GM19240 (cell line): ENCODE data around the gene PSENEN.

Source experiments
- DNase-seq: peaks from one replicate; pipeline ENCODE4 v3.0.0; 2011; ENCODE audit warnings: low spot score; ENCODE audit not compliant: insufficient read length

Gene PSENEN, protein sequence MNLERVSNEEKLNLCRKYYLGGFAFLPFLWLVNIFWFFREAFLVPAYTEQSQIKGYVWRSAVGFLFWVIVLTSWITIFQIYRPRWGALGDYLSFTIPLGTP

DNA sequence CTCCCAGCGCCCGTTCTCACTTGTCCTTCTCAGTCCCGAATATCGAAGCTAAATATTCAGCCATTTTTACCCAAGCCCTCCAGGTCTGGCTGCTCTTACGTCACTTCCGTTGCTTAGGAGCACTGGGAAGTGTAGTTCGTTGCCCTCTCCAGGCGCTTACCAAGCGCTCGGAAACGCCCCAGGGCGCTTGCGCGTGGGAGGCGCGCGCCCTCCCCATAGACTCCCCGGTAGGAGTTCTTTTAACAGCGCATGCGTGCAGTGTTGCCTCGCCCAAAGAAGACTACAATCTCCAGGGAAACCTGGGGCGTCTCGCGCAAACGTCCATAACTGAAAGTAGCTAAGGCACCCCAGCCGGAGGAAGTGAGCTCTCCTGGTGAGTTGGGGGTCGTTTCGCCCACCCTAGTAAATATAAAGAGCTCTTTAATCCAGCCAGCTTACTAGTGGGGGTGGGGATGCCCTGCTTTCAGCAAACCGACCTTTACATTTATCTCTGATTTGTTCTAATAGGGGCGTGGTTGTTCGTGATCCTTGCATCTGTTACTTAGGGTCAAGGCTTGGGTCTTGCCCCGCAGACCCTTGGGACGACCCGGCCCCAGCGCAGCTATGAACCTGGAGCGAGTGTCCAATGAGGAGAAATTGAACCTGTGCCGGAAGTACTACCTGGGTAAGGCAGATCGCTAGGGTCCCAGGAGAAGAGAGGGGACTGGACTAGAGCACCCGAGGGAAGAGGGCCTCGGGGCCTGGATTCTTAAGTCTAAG, at the start of gene PSENEN, which contains the start of gene U2AF1L4:
Gene PSENEN (plus strand): TSS at position 324 of the 759 bp plus-strand sequence. CDS start 280 bp downstream, at position 604.
Gene U2AF1L4 (minus strand): TSS at position 91 of the 759 bp plus-strand sequence. CDS start 27 bp downstream, at position 64.
- peak; percentile 75 for DNase-seq

DNA sequence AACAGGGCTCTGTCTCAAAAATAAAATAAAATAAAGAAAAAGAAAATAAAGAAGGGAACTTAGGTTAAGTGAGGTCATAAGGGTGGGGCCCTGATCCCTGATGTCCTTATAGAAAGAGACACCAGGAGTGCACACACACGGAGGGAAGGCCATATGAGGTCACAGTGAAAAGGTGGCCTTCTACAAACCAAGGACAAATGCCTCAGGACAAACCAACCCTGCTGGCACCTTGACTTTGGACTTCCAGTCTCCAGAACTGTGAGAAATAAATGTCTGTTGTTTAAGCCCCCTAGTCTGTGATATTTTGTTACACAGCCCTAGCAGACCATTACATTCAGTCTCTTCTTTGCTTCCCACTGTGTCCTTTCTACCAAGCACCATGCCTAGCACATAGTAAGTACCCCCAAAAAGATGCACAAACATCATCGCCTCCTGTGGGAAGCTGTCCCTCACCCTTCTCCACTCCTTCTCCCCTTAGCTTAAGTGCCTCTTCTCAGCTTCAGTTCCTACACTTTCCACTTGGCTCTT, 49.5 kb upstream of the PSENEN start:
- DNase-seq, result no peak

DNA sequence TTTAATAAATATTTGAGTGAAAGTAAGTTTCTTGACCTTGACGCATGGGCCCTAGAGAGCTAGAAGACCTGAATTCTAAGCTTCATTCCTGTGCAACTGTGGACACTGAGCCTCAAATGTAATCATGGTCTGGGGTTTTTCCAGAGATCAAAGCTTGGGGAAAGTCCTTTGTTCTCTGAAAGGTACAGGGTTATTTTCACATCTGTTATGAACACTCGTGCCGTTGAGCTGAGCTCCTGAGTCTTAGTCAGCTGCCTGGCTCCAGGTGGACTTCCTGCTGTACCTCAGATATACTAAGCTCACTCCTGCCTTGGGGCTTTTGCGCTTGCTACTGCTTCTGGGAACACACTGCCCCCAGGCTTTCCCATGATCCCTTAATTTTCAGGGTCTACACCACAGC, 48.6 kb upstream of the PSENEN start:
- no peak for DNase-seq

DNA sequence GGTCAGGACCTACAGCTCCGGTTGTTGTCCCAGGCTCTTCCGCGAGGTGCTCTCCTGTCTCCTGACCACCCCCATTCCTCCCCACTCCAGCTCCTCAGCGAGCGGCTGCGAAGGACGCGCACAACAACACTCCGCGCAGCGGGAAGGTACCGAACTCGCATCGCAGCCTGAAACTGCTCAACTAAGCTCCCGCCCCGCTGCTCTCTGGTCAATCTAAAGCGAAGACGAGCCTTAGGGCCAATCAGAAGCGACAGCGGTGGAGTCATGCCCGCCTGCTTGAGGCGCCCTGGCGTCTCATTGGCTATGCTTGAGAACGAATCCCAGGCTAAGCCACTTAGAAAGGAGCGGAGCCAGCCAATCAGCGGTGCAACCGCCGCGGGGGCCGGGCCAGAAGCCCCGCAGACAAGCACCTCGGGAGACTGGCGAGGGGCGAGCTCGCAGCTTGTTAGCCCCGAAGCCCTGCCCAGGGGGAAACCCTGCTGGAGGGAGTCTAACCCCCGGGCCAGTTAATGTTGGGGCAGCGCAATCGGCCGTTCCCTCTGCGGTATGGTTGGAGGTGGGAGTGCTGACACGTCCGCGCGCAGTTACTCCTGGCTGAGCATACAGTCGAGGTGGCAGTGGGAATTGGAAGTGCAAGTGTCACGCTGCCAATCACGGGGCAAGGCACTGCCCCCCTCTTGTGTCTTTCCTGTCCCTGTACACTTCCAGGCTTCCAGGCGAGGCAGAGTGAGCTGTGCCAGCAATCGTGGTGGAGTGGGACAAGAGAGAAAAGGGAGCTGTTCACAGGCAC, 43.0 kb upstream of the PSENEN start:
- peak; percentile 72 for DNase-seq

DNA sequence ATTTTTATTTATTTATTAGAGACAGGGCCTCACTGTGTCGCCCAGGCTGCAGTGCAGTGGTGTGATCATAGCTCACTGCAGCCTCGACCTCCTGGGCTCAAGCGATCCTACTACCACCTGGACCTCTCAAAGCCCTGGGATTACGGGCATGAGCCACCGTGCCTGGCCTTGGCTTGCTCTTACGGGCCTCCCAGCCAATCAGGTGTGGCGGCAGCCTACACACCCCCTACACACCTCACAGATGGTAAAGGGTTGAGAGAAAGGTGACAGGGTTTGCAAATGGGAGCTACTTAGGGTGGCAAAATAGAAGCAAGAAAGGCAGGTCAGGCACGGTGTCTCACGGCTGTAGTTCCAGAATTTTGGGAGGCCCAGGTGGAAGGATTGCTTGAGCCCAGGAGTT, 42.1 kb upstream of the PSENEN start:
- DNase-seq, result no peak

DNA sequence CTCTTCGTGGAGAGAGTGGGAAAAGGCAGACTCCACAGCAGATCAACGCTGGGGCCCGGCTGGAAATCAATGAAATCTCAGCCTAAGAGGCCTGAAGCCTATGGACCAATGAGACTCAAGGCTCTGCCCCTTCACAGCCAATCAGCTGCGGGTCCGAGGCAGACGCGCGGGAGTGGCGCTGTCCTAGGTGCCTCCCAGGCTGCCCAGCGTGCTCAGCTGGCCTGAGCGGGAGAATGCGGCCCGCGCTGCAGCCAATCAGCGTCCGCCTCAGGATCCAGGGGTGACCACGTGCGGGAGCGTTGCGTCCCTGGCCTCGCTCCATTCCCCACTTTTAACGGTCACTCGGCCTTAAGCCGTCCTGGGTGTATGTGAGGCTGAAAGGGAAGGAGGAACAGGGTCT, 41.2 kb upstream of the PSENEN start, which contains the start of gene ZBTB32:
Gene ZBTB32 (plus strand): TSS at position 341 of the 400 bp plus-strand sequence. CDS start 10,069 bp downstream, outside the sequence.
- no peak for DNase-seq

DNA sequence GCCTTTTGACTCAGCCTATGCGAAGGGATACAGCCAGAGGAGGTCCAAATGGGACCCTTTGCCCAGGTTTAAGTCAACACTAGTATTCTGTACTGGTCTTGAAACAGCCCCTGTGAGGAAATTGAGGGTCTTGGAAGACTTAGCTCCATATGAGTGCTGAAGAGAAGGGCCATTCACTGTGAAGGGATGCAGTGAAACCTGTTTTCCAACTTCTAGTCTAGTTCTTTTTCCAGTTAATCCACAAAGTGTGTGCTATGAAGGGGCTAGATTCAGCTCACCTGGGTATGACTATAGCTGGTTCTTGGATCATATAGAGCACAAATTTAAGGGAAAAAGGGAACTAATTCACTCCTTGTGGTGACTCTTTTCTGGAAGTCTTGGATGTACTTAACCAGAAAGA, 37.1 kb upstream of the PSENEN start:
- no peak for DNase-seq

DNA sequence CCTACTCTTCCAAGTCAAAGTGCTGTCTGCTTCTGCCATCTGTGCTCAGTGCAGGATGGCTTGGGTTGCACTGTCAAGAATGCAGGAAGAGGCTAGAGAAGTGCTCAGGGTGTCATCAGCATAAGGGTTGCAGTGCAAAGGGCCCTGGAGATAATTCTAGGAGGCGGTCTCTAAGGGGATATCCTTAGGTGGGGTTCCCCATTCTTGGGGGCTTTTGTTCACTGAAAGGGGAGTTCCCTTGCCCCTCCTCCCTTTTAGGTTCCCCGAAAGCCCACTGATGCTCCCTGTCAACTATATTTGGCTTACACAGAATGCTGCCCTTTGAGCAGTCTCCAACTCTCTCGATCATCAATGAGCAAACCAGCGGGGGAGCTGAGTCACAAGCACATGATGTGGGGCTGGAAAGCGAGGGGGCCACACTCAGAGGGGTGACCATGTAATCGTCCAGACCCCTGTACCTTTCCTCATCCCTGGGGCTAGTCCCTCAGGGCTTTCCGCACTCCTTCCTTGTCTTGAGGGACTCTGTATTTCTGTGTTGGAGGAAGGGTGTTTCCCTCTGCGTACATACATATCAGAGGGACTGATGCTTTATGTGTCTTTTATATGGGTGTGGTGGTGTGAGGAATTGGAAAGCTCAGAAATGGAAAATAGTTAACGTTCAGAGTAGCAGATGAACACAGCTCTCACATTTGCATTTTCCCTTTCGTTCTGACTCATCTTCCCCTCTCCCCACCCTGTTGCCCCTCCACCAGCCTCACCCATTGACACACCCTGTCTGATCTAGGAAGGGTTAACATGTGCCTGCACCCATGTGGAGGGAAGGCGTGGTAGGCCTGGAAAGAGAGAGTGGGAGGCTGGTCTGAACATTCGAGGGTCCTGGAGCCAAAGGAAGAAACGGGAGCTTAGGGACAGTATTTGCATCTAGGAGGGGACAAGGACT, 34.4 kb upstream of the PSENEN start:
- no peak for DNase-seq

DNA sequence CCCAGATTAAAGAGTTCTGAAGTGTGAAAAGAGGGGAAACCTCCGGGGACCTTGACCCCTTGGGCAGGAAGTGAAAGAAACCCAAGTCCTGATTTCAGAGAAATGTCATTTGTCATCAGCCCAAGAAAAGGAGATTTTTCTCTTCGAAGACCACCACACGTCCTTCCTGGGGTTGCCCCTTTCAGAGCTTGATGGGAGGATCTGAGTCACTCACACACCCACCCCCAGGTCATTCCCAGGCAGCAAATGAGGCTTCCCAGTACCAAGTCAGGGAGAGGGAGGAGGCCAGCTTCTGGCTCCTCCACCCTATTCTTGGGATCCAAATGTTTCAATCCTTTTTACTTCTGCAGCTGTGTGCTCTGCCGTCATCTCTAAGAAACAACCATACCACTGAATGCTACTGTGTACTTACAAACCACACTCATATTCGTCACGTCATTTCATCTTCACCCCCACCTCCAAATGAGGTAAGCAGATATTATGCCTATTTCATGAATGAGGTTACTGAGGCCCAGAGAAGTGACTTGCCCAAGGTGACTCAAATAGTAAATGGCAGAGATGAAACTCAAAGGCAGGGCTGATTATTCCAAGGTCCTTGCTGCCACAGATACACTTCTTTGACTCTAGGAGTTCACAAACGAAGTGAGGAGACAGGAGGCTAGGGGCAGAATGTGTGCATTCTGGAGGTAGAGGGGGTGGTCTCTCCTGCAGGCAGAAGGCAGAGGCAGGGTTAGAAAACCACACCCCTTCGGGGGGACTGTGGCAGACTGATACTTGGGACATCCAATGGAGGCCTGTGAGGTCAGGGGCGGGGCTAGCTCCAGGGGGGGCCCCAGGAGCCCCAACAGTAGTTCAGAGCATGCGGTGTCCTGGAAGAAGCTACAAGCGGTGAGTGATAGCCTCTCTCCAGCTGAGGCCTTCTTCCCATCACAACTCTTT, 32.6 kb upstream of the PSENEN start:
- no peak for DNase-seq

DNA sequence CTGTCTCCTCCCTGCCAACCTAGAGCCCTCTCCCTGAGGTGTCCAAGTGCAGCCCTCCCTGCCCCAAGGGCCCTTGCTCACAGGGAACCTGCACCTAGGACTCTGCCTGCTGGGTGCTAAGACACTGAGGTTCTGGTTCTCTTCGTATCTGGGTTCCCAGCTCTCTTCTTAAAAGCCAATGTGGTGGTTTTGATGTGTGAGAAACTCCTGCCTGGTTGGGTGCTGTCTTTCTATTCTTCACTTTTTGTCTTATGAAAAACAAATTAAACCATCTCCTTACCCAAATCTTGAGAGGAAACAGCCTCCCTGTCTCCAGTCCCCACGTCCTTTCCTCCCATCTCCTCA, 32.0 kb upstream of the PSENEN start:
- DNase-seq, result no peak

DNA sequence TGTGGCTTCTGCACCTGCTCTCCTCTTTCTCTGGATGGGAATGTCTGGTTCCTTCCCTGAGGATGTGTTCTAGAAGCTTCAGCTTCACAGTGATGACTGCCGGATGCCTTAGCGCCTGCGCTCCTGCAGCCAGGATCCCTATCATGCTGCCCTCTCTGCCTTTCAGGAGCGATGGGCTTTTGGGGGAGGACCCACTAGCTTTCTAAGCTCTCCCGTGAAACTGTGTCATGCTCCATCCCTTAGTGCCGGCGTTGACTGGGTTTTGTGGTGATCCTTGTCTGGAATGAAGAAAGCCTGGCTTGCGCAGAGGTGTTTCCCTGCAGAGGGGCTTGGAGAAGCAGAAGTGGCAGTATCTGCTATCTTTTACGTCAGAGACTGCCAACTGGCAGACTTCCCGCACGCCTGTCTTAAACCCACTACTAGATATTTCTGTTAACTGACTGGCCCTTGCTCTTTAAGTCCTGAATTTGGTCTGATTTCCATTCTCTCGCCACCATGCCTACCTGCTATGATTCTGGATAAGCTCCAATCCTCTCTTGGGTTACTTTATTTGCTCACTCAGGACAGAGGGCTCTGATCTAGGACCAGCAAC, 31.5 kb upstream of the PSENEN start:
- no peak for DNase-seq

DNA sequence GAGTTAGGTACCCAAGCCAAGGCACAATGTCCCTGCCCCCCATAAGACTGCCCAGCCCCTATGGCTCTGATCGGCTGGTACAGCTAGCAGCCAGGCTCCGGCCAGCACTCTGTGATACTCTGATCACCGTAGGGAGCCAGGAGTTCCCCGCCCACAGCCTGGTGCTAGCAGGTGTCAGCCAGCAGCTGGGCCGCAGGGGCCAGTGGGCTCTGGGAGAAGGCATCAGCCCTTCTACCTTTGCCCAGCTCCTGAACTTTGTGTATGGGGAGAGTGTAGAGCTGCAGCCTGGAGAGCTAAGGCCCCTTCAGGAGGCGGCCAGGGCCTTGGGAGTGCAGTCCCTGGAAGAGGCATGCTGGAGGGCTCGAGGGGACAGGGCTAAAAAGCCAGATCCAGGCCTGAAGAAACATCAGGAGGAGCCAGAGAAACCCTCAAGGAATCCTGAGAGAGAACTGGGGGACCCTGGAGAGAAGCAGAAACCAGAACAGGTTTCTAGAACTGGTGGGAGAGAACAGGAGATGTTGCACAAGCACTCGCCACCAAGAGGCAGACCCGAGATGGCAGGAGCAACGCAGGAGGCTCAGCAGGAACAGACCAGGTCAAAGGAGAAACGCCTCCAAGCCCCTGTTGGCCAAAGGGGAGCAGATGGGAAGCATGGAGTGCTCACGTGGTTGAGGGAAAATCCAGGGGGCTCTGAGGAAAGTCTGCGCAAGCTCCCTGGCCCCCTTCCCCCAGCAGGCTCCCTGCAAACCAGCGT, 30.7 kb upstream of the PSENEN start:
- DNase-seq, result no peak

DNA sequence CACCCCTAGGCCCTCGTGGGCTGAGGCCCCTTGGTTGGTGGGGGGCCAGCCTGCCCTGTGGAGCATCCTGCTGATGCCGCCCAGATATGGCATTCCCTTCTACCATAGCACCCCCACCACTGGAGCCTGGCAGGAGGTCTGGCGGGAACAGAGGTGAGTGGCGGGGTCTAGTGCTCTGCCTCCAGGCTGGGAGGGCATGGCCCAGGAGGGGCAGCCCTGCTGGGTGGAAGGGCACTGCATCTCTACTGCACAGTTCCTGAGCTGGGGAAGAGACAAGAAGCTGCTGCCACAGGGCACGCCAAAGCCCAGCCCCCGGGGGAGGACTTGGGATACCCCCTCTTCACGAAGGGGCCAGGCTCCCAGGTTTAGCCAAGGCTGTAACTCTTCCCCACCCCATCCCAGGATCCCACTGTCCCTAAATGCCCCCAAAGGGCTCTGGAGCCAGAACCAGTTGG, 30.1 kb upstream of the PSENEN start:
- no peak for DNase-seq

DNA sequence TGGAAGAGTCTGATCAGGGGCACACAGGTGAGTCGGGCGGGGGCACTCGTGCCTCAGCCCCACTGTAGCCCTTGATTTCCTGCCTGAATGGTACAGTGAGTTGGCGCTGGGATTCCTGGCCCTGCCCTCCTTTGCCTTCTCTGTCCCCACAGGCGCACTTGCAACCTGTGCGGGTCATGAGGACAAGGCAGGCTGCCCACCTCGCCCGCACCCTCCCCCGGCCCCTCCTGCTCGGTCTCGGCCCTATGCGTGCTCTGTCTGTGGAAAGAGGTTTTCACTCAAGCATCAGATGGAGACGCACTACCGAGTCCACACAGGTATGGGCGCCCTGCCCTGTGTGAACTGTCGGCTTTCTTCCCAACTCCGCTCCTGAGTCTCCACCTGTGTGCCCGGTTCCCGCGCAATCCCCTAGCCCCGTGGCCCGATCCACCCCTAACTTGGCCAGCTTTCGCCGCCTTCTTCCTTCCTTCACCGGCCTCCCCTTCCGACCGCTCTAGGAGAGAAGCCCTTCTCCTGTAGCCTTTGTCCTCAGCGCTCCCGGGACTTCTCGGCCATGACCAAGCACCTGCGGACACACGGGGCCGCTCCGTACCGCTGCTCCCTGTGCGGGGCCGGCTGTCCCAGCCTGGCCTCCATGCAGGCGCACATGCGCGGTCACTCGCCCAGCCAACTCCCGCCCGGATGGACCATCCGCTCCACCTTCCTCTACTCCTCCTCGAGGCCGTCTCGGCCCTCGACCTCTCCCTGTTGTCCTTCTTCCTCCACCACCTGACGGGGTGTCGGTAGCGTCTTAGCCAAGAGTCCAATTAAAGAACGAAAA, 29.3 kb upstream of the PSENEN start:
- DNase-seq, result no peak

DNA sequence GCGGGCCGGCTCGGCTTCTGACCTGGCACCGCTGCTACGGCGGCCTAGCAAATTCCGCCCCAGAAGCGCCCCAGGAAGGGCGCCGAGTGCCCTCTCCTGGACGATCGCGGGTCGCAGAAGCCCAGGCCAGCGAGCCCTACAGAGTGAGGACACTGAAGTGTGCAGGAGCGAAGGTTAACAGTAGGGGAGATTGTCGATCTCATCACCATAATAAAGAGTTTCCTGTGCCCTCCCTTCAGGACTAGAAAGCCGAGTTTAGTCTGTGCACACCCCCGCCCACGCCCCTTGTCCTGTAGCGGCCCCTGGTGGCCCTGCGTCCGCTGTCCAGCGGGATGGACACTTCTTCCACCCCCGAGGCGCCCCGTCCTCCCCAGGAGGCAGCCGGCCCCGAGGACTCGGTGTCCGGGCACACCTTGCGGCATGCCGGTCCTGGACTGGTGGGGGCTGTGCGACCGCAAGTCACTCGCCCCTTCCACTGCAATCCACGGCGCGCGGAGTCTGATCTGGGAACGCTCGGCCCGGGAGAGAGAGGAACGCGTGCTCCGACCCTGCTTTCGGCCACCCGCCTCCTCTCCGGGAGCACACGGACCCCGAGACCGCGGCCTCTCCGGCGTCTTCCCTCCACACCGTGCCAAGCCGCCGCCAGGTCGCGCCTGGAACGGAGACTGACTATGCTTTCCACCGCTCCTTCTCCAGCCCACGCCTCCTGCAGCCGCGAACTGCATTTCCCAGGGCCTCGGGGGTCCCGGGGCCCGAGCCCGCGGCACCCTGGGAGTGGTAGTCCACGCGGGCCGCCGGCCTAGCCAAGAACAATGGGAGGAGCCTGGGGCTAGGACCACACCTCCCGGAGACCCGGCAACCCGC, 28.4 kb upstream of the PSENEN start:
- peak; percentile 52 for DNase-seq

DNA sequence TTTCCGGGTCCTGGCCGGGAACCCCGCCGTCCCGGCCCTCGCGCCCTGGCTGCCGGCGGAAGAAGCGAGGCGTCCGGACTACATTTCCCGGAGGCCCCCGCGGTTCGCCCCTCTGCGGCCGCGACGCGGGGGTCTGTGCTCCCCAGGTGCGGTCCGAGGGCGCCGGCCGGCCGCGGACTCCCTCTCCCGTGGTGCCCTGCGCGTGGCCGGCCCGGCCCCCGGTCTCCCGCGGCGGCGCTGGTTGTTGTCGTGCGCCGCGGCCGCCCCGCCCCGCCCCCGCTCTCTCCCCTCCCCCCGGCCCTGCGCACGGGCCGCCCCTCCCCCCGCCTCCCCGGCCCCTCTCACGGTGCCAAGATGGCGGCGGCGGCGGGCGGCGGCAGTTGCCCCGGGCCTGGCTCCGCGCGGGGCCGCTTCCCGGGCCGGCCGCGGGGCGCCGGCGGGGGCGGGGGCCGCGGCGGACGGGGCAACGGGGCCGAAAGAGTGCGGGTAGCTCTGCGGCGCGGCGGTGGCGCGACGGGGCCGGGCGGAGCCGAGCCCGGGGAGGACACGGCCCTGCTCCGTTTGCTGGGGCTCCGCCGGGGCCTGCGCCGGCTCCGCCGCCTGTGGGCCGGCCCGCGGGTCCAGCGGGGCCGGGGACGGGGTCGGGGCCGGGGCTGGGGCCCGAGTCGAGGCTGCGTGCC, 27.6 kb upstream of the PSENEN start, which contains the start of gene KMT2B:
Gene KMT2B (plus strand): TSS at position 339 of the 680 bp plus-strand sequence. CDS start 16 bp downstream, at position 355.
- DNase-seq, result peak; percentile 98
